HCT116 (cell line): ENCODE data around the gene ZNF443. TPM values are rescaled to one million over a fixed set of nuclear protein-coding genes. Genes with fewer than 3 reads are reported as not detected.

Experiments used
- ATAC-seq: fragments of 200-7000 bp; cut with Tn5 transposase; 2 replicates; pipeline ENCODE4 v1.9.1; 2020; ENCODE audit warnings: mild to moderate bottlenecking, moderate library complexity
- BruUV-seq: library from RNA; stranded (reverse); fragments of 400-500 nt; replicated peaks from 2 replicates; lab custom pipeline; 2021; lab: Mats Ljungman, UMichigan
- CTCF ChIA-PET: fragments of 300-600 bp; sonication (Branson Sonifier 250); formaldehyde crosslinking; loops from one replicate; lab custom pipeline; 2021; ENCODE audit warnings: antibody characterized with exemption; lab: Charles Lee
- POLR2A ChIA-PET: fragments of 300-600, 350-600 bp; sonication (Branson Sonifier 250); formaldehyde crosslinking; loops from one replicate; lab custom pipeline; 2021; ENCODE audit warnings: antibody characterized with exemption; lab: Charles Lee
- RAD21 ChIA-PET, 2 experiments: fragments of 300-600 bp; sonication (Branson Sonifier 250); formaldehyde crosslinking; loops; one replicate each; lab custom pipeline; 2023; ENCODE audit warnings: low total read pairs in 2 of 2; ENCODE audit not compliant: uncharacterized antibody in 2 of 2, unreplicated experiment in 2 of 2, low non-redundant PET in 1 of 2; lab: Charles Lee
- DNase-seq: peaks from one replicate; pipeline ENCODE4 v3.0.0-alpha.2; 2010; ENCODE audit warnings: low read depth, low spot score
- H2AFZ ChIP-seq: fragments of 200-600 bp; shearing (Covaris generic), sonication (generic); 2 replicates; pipeline ENCODE4 v1.6.1; 2017; ENCODE audit warnings: low read depth, mixed run types, mixed read lengths, antibody characterized with exemption, low read length; ENCODE audit not compliant: poor library complexity, severe bottlenecking
- H3K27ac ChIP-seq: 2 replicates; pipeline ENCODE4 v1.5.1; 2012; ENCODE audit warnings: low read depth, low read length
- H3K27me3 ChIP-seq: fragments of 200-600 bp; sonication (generic); 2 replicates; pipeline ENCODE4 v1.6.1; 2016; ENCODE audit warnings: mixed run types, low read length, mixed read lengths; ENCODE audit not compliant: insufficient read depth
- H3K36me3 ChIP-seq, 2 experiments: fragments of 200-500 bp in 1 of 2; fragments of 200-600 bp in 1 of 2; sonication (Bioruptor generic) in 1 of 2; sonication (generic) in 1 of 2; 2 replicates each; pipeline versions ENCODE4 v1.5.1 to v1.6.1; 2014 to 2016; ENCODE audit warnings: low read length in 2 of 2, inconsistent platforms in 1 of 2, mixed read lengths in 1 of 2, mixed run types in 1 of 2; ENCODE audit not compliant: insufficient read depth in 2 of 2, control insufficient read depth in 1 of 2
- H3K4me1 ChIP-seq, 2 experiments: fragments of 200-600 bp in 1 of 2; sonication (generic) in 1 of 2; 2 replicates each; pipeline versions ENCODE4 v1.5.1 to v1.6.1; 2012 to 2017; ENCODE audit warnings: low read length in 2 of 2, inconsistent platforms in 1 of 2, mild to moderate bottlenecking in 1 of 2, mixed read lengths in 1 of 2, mixed run types in 1 of 2, moderate library complexity in 1 of 2; ENCODE audit not compliant: insufficient read depth in 2 of 2, control insufficient read depth in 1 of 2
- H3K4me2 ChIP-seq: fragments of 200-600 bp; sonication (generic); 2 replicates; pipeline ENCODE4 v1.6.1; 2017; ENCODE audit warnings: mixed run types, low read length, mixed read lengths
- H3K4me3 ChIP-seq, 2 experiments: fragments of 200-600 bp in 1 of 2; sonication (generic) in 1 of 2; replicated peaks in 1 of 2; 2 replicates each; pipeline ENCODE4 v1.5.1; 2011 to 2016; ENCODE audit warnings: low read length in 2 of 2, control low read depth in 1 of 2, low read depth in 1 of 2, mild to moderate bottlenecking in 1 of 2, mixed read lengths in 1 of 2, mixed run types in 1 of 2
- H3K79me2 ChIP-seq: fragments of 200-600 bp; sonication (generic); 2 replicates; pipeline ENCODE4 v1.6.1; 2017; ENCODE audit warnings: mild to moderate bottlenecking, mixed run types, low read length, moderate library complexity, mixed read lengths; ENCODE audit not compliant: insufficient read depth
- H3K9ac ChIP-seq: fragments of 200-600 bp; sonication (generic); 2 replicates; pipeline ENCODE4 v1.6.1; 2016; ENCODE audit warnings: low read length, mixed read lengths
- H3K9me2 ChIP-seq: fragments of 200-600 bp; sonication (generic), shearing (Covaris generic); 2 replicates; pipeline ENCODE4 v1.6.1; 2017; ENCODE audit warnings: mixed run types, mild to moderate bottlenecking, moderate library complexity; ENCODE audit not compliant: insufficient read depth
- H3K9me3 ChIP-seq, 2 experiments: fragments of 200-500 bp in 1 of 2; fragments of 200-600 bp in 1 of 2; sonication (Bioruptor generic) in 1 of 2; sonication (generic) in 1 of 2; 2 replicates each; pipeline ENCODE4 v1.6.1; 2014 to 2017; ENCODE audit warnings: low read length in 2 of 2, mixed read lengths in 2 of 2, inconsistent platforms in 1 of 2, low read depth in 1 of 2, mild to moderate bottlenecking in 1 of 2, mixed run types in 1 of 2, moderate library complexity in 1 of 2; ENCODE audit not compliant: control insufficient read depth in 1 of 2, insufficient read depth in 1 of 2
- H4K20me1 ChIP-seq: fragments of 200-600 bp; sonication (generic), shearing (Covaris generic); 2 replicates; pipeline ENCODE4 v1.6.1; 2017; ENCODE audit warnings: mixed run types, mild to moderate bottlenecking, moderate library complexity; ENCODE audit not compliant: insufficient read depth
- ATF3 ChIP-seq: IDR thresholded peaks from 2 replicates; pipeline ENCODE4 v1.6.1; 2012
- CBX3 ChIP-seq: IDR thresholded peaks from 2 replicates; pipeline ENCODE4 v1.6.1; 2012; ENCODE audit warnings: low read depth
- CEBPB ChIP-seq: IDR thresholded peaks from 2 replicates; pipeline ENCODE4 v1.6.1; 2012; ENCODE audit warnings: low read depth
- CTCF ChIP-seq, 3 experiments: fragments of 200-600 bp in 1 of 3; sonication (generic) in 1 of 3; IDR thresholded peaks in 2 of 3; conservative IDR thresholded peaks in 1 of 3; 2 replicates each; pipeline ENCODE4 v1.5.1; 2012 to 2017; ENCODE audit warnings: low read depth in 2 of 3, low read length in 2 of 3, antibody characterized with exemption in 1 of 3, borderline replicate concordance in 1 of 3, control low read depth in 1 of 3, mild to moderate bottlenecking in 1 of 3, mixed read lengths in 1 of 3, mixed run types in 1 of 3, moderate library complexity in 1 of 3; ENCODE audit not compliant: insufficient read depth in 1 of 3
- EGR1 ChIP-seq: IDR thresholded peaks from 2 replicates; pipeline ENCODE4 v1.6.1; 2012; ENCODE audit warnings: low read depth
- ELF1 ChIP-seq: IDR thresholded peaks from 2 replicates; pipeline ENCODE4 v1.6.1; 2012; ENCODE audit warnings: low read depth, borderline replicate concordance
- EZH2 ChIP-seq: fragments of 200-600 bp; sonication (generic); IDR thresholded peaks from 2 replicates; pipeline ENCODE4 v1.6.1; 2017; ENCODE audit warnings: antibody characterized with exemption, mixed run types
- EZH2phosphoT487 ChIP-seq: fragments of 200-600 bp; IDR thresholded peaks from 2 replicates; pipeline ENCODE4 v1.6.1; 2018; ENCODE audit warnings: antibody characterized with exemption, borderline replicate concordance
- JUND ChIP-seq: IDR thresholded peaks from 2 replicates; pipeline ENCODE4 v1.6.1; 2012
- POLR2A ChIP-seq: IDR thresholded peaks from 2 replicates; pipeline ENCODE4 v1.7.0; 2011; ENCODE audit warnings: borderline replicate concordance; ENCODE audit not compliant: insufficient read depth, insufficient read length; ENCODE audit errors: extremely low read depth
- POLR2AphosphoS5 ChIP-seq: IDR thresholded peaks from 2 replicates; pipeline ENCODE4 v1.6.1; 2011; ENCODE audit warnings: mild to moderate bottlenecking, low read depth, low read length, moderate library complexity
- RAD21 ChIP-seq: IDR thresholded peaks from 2 replicates; pipeline ENCODE4 v1.6.1; 2012; ENCODE audit warnings: low read depth, mild to moderate bottlenecking
- REST ChIP-seq: IDR thresholded peaks from 2 replicates; pipeline ENCODE4 v1.6.1; 2012; ENCODE audit warnings: low read depth
- SIN3A ChIP-seq: IDR thresholded peaks from 2 replicates; pipeline ENCODE4 v1.6.1; 2012; ENCODE audit warnings: low read depth
- SP1 ChIP-seq: IDR thresholded peaks from 2 replicates; pipeline ENCODE4 v1.6.1; 2012; ENCODE audit warnings: low read depth
- SRF ChIP-seq: IDR thresholded peaks from 2 replicates; pipeline ENCODE4 v1.6.1; 2012; ENCODE audit warnings: low read depth
- TCF7L2 ChIP-seq: IDR thresholded peaks from 2 replicates; pipeline ENCODE4 v1.7.0; 2011; ENCODE audit warnings: borderline replicate concordance, inconsistent platforms; ENCODE audit not compliant: insufficient read depth, insufficient read length; ENCODE audit errors: extremely low read depth
- YY1 ChIP-seq: IDR thresholded peaks from 2 replicates; pipeline ENCODE4 v1.6.1; 2011; ENCODE audit warnings: low read length, low read depth, moderate library complexity, mild to moderate bottlenecking; ENCODE audit not compliant: insufficient replicate concordance; ENCODE audit errors: extremely low read depth
- ZFX ChIP-seq: fragments of 450-650 bp; IDR thresholded peaks from 2 replicates; pipeline ENCODE4 v1.6.1; 2017
- ZNF274 ChIP-seq: fragments of 200-500 bp; sonication (Bioruptor generic); IDR thresholded peaks from 2 replicates; pipeline ENCODE4 v1.6.1; 2014; ENCODE audit warnings: mild to moderate bottlenecking, low read depth, low read length, inconsistent platforms
- intact Hi-C: fragments of 100-400 bp; cut with micrococcal nuclease; formaldehyde crosslinking; loops from 2 replicates; pipeline ENCODE4 v1.10.0; 2022
- total RNA-seq: library from RNA; stranded (reverse); gene quantifications from one replicate; pipeline ENCODE4 v1.2.1, GENCODE V29; 2021; ENCODE audit not compliant: unreplicated experiment

ZNF443 gene
- total RNA-seq, 1 experiment from 2014 or later = 2.9 TPM

- Histone ChIP-seq H3K4me2 (no peak overlapping the region), H3K4me1 (no peaks in the 10 kb centered on the region), H3K27me3 (no peaks in the 10 kb centered on the region), H3K27ac (no peak overlapping the region), H3K4me3 (no peak overlapping the region), H2AFZ (no peak overlapping the region), H3K36me3 (no peaks in the 10 kb centered on the region), H3K9me3 (peaks cover 5 to 6% of the 10 kb centered on the region in 2 experiments; a peak in 2 of 4 replicates), H4K20me1 (no peaks in the 10 kb centered on the region), H3K9ac (no peak overlapping the region), H3K9me2 (no peaks in the 10 kb centered on the region), H3K79me2 (no peaks in the 10 kb centered on the region)
- DNase-seq = no peak
- ChIA-PET RAD21 (no interaction called here), POLR2A (no interaction called here), CTCF (no interaction called here)
- no peak for ATAC-seq
- BruUV-seq = no TSS peak
- TF ChIP-seq POLR2AphosphoS5 = no peak
- no peak for TF ChIP-seq EGR1
- TF ChIP-seq POLR2A = no peak
- TF ChIP-seq TCF7L2 = no peak
- TF ChIP-seq JUND = no peak
- TF ChIP-seq CTCF (IDR thresholded peaks at IDR 0.05 in 2 of 3, conservative IDR thresholded peaks at IDR 0.05 in 1 of 3; ENCODE audit: borderline replicate concordance in 1 of 3, insufficient read depth in 1 of 3, low read depth in 2 of 3, low read length in 2 of 3) = no peak
- no peak for TF ChIP-seq YY1
- no peak for TF ChIP-seq ZNF274
- TF ChIP-seq SIN3A = no peak
- TF ChIP-seq RAD21 = no peak
- no peak for TF ChIP-seq SRF
- TF ChIP-seq EZH2phosphoT487 = no peak
- no peak for TF ChIP-seq ELF1
- TF ChIP-seq ZFX = no peak
- no peak for TF ChIP-seq SP1
- TF ChIP-seq CEBPB = no peak
- TF ChIP-seq REST = no peak
- no peak for TF ChIP-seq EZH2
- no peak for TF ChIP-seq CBX3
- TF ChIP-seq ATF3 = no peak
- intact Hi-C loops = no loop called here
Measured at GRCh38 chr19:12485052-12485416, 44.2 kb upstream of the ZNF443 start.
